SK-N-MC (cell line): ENCODE results near the gene DENND4C.

Source experiments
- EZH2 ChIP-seq: fragments of 200-600 bp; sonication (generic); IDR thresholded peaks from one replicate; pipeline ENCODE4 v1.6.1; 2017; ENCODE audit warnings: antibody characterized with exemption
- FOXP2 ChIP-seq: optimal IDR thresholded peaks from 2 replicates; pipeline ENCODE3; 2011; ENCODE audit warnings: mild to moderate bottlenecking, moderate library complexity; ENCODE audit not compliant: insufficient read depth; ENCODE audit errors: extremely low read length, control extremely low read depth
- POLR2AphosphoS5 ChIP-seq: IDR thresholded peaks from 2 replicates; pipeline ENCODE4 v1.6.1; 2012; ENCODE audit warnings: mild to moderate bottlenecking, low read depth, low read length, borderline replicate concordance

GRCh38 chr9:19303216-19303615 lies 72.7 kb downstream of the DENND4C start:
- no peak for TF ChIP-seq EZH2
- TF ChIP-seq POLR2AphosphoS5: no peak
- TF ChIP-seq FOXP2: no peak
